Skin of body (tissue), 2 donors: Measurements from ENCODE around the gene TMCC3. TPM values are rescaled to one million over a fixed set of nuclear protein-coding genes. Genes with fewer than 3 reads are reported as not detected.
A peak's percentile ranks its signal among the peaks of the same experiment; 100 is the strongest.

Experiments used
- DNase-seq: peaks from one replicate; lab custom pipeline; 2025; lab: John Stamatoyannopoulos, UW
- total RNA-seq: library from RNA; depleted of rRNA; stranded (reverse); fragments of >200 nt; gene quantifications from one replicate; pipeline ENCODE4 v1.2.3, GENCODE V29; 2014

Gene TMCC3
- total RNA-seq, 1 donor from 2014 or later, result 9.8 TPM

GRCh38 chr12:94674051-94674451, 23.7 kb upstream of the TMCC3 start:
- DNase-seq, result peak; percentile 73

GRCh38 chr12:94673496-94673895, 23.1 kb upstream of the TMCC3 start:
- DNase-seq, result no peak

- DNase-seq, result no peak
Observed at GRCh38 chr12:94671917-94672316, 21.6 kb upstream of the TMCC3 start.

GRCh38 chr12:94670898-94671297, 20.5 kb upstream of the TMCC3 start:
- DNase-seq, result no peak

- no peak for DNase-seq
Observed at GRCh38 chr12:94670075-94670474, 19.7 kb upstream of the TMCC3 start.

- DNase-seq, result no peak
Observed at GRCh38 chr12:94667031-94667540, 16.7 kb upstream of the TMCC3 start.

- no peak for DNase-seq
Observed at GRCh38 chr12:94666158-94666557, 15.8 kb upstream of the TMCC3 start.

GRCh38 chr12:94663702-94664101, 13.3 kb upstream of the TMCC3 start:
- DNase-seq, result no peak

- no peak for DNase-seq
Observed at GRCh38 chr12:94663071-94663470, 12.7 kb upstream of the TMCC3 start.

GRCh38 chr12:94660436-94660835, 10.1 kb upstream of the TMCC3 start:
- DNase-seq, result peak; percentile 15

- DNase-seq, result peak; percentile 32
Observed at GRCh38 chr12:94659346-94659930, 9.1 kb upstream of the TMCC3 start.

GRCh38 chr12:94658931-94659330, 8.6 kb upstream of the TMCC3 start:
- DNase-seq, result no peak

GRCh38 chr12:94656556-94656955, 6.2 kb upstream of the TMCC3 start:
- DNase-seq, result no peak

GRCh38 chr12:94649349-94650142, 811 bp downstream of the TMCC3 start:
- peak; percentile 34 for DNase-seq

GRCh38 chr12:94648578-94648977, 1.8 kb downstream of the TMCC3 start:
- DNase-seq, result no peak

GRCh38 chr12:94644141-94644979, 6.0 kb downstream of the TMCC3 start:
- DNase-seq, result no peak

GRCh38 chr12:94643606-94644005, 6.8 kb downstream of the TMCC3 start:
- DNase-seq, result no peak

GRCh38 chr12:94641283-94641682, 9.1 kb downstream of the TMCC3 start:
- no peak for DNase-seq

GRCh38 chr12:94640134-94640928, 10.0 kb downstream of the TMCC3 start:
- DNase-seq, result no peak

- no peak for DNase-seq
Observed at GRCh38 chr12:94638521-94638920, 11.8 kb downstream of the TMCC3 start.
